Body of pancreas (tissue), 4 donors: Measurements from ENCODE around the gene IER2. TPM values are rescaled to one million over a fixed set of nuclear protein-coding genes. Genes with fewer than 3 reads are reported as not detected.
A peak's percentile ranks its signal among the peaks of the same experiment; 100 is the strongest.

ENCODE experiments used
- ATAC-seq: fragments of 150-250 bp; one replicate; pipeline ENCODE4 v1.9.1; 2016
- DNase-seq, 4 donors: peaks; one replicate each; pipeline ENCODE4 v3.0.0-alpha.2; 2019
- H3K27ac ChIP-seq, 4 donors: fragments of 200-600 bp; sonication (generic); 1 replicate in 3 of 4; 2 replicates in 1 of 4; pipeline versions ENCODE4 v1.5.1 to v1.6.1; 2016 to 2019; ENCODE audit warnings: mild to moderate bottlenecking in 1 of 4, mixed read lengths in 1 of 4, moderate library complexity in 1 of 4
- H3K27me3 ChIP-seq, 2 donors: fragments of 200-600 bp; sonication (generic); one replicate each; pipeline ENCODE4 v1.6.0; 2016; ENCODE audit warnings: mild to moderate bottlenecking in 1 of 2
- H3K36me3 ChIP-seq, 2 donors: fragments of 200-600 bp; sonication (generic); replicated peaks in 1 of 2; 2 replicates each; pipeline ENCODE4 v1.5.1; 2016; ENCODE audit warnings: low read depth in 2 of 2; ENCODE audit not compliant: insufficient read depth in 1 of 2
- H3K4me1 ChIP-seq: fragments of 200-600 bp; sonication (generic); one replicate; pipeline ENCODE4 v1.6.0; 2016
- H3K4me3 ChIP-seq, 2 donors: fragments of 200-600 bp; sonication (generic); 1 replicate in 1 of 2; 2 replicates in 1 of 2; pipeline ENCODE4 v1.5.1; 2016 to 2019
- H3K9me3 ChIP-seq, 3 donors: fragments of 200-600 bp; sonication (generic); 1 replicate in 2 of 3; 2 replicates in 1 of 3; pipeline ENCODE4 v1.5.1; 2016
- CTCF ChIP-seq, 7 experiments: fragments of 450-650 bp in 4 of 7; fragments of 200-600 bp in 3 of 7; sonication (generic) in 3 of 7; IDR thresholded peaks; one replicate each; pipeline ENCODE4 v1.5.1; 2016 to 2019; ENCODE audit warnings: antibody characterized with exemption in 7 of 7
- POLR2A ChIP-seq, 3 donors: fragments of 450-650 bp; IDR thresholded peaks; one replicate each; pipeline ENCODE4 v1.6.1; 2016; ENCODE audit warnings: antibody characterized with exemption in 3 of 3, mild to moderate bottlenecking in 2 of 3
- WGBS, 2 donors: methylation state at CpG; one replicate each; pipeline ENCODE4 v1.1.5; 2017; 5-methylcytosine and 5-hydroxymethylcytosine counted together
- intact Hi-C: fragments of 100-400 bp; cut with DNase I; formaldehyde crosslinking; loops from one replicate; pipeline ENCODE4 v1.15.1; 2023
- total RNA-seq, 2 donors: library from RNA; depleted of rRNA; stranded (reverse); fragments of >200 nt; gene quantifications; one replicate each; pipeline ENCODE4 v1.1.0, GENCODE V29; 2016

Gene IER2
- total RNA-seq, 2 donors from 2014 or later = 162 to 857 TPM

GRCh38 chr19:13102666-13103580 is 47.3 kb upstream of the IER2 start, which contains the start of gene LYL1:
Gene LYL1 (minus strand): TSS chr19:13102858. CDS start chr19:13101171, 1,687 bp downstream.
- Histone ChIP-seq H3K27ac (peak within 1 kb of the TSS in 2 of 4 donors; percentile 62 to 77), H3K4me3 (no peak within 1 kb of the TSS), H3K4me1 (peaks cover 24% of the 10 kb centered on the region), H3K9me3 (no peaks in the 10 kb centered on the region), H3K36me3 (no peaks in the 10 kb centered on the region), H3K27me3 (peaks cover 0 to 6% of the 10 kb centered on the region in 2 donors)
- ATAC-seq (peak; percentile 56), DNase-seq (peak in 3 of 4 donors; percentile 55 to 66 (median 56))
- TF ChIP-seq POLR2A (IDR thresholded peaks at IDR 0.05) (peak; percentile 1 to 44 (median 14)), CTCF (IDR thresholded peaks at IDR 0.05) (peak in 1 of 7 experiments; percentile 6)
- 6 to 18% methylated on average over 9 to 35 of the region's 47 CpGs for WGBS, 2 donors
- intact Hi-C loops = no loop called here

GRCh38 chr19:13103581-13104359 is 46.4 kb upstream of the IER2 start:
- Histone ChIP-seq H3K27me3 (peaks cover 0 to 4% of the 10 kb centered on the region in 2 donors), H3K4me3 (no peak overlapping the region), H3K36me3 (no peaks in the 10 kb centered on the region), H3K9me3 (no peaks in the 10 kb centered on the region), H3K27ac (peak overlapping the region in 2 of 4 donors; percentile 62 to 77), H3K4me1 (peaks cover 17% of the 10 kb centered on the region)
- WGBS, 2 donors = 75 to 89% methylated on average over 10 to 11 of the region's 13 CpGs
- TF ChIP-seq CTCF (IDR thresholded peaks at IDR 0.05) = no peak
- TF ChIP-seq POLR2A (IDR thresholded peaks at IDR 0.05) = peak in 1 of 3 donors; percentile 2
- DNase-seq = no peak
- no peak for ATAC-seq
- intact Hi-C loops = no loop called here

- Histone ChIP-seq H3K4me3 (no peak overlapping the region), H3K36me3 (no peaks in the 10 kb centered on the region), H3K27ac (peak overlapping the region in 2 of 4 donors; percentile 36 to 77), H3K27me3 (no peaks in the 10 kb centered on the region), H3K4me1 (peaks cover 12% of the 10 kb centered on the region), H3K9me3 (no peaks in the 10 kb centered on the region)
- intact Hi-C loops = no loop called here
- peak; percentile 11 for ATAC-seq
- peak in 2 of 4 donors; percentile 44 to 61 for DNase-seq
- WGBS, 2 donors = 32 to 65% methylated on average over 12 to 32 of the region's 33 CpGs
- no peak for TF ChIP-seq POLR2A (IDR thresholded peaks at IDR 0.05)
- TF ChIP-seq CTCF (IDR thresholded peaks at IDR 0.05) = peak in 6 of 7 experiments; percentile 25 to 55 (median 43)
These were observed 45.8 kb upstream of the IER2 start for GRCh38 chr19:13104360-13104847.

- no peaks in the 10 kb centered on the region for H3K9me3 ChIP-seq
- H3K4me3 ChIP-seq = no peak overlapping the region
- DNase-seq (no peak), ATAC-seq (no peak)
- no peaks in the 10 kb centered on the region for H3K36me3 ChIP-seq
- 65 to 93% methylated on average over 13 to 29 of the region's 29 CpGs for WGBS, 2 donors
- H3K4me1 ChIP-seq = peaks cover 12% of the 10 kb centered on the region
- peak overlapping the region in 2 of 4 donors; percentile 36 to 77 for H3K27ac ChIP-seq
- TF ChIP-seq POLR2A (IDR thresholded peaks at IDR 0.05) = no peak
- no peak for TF ChIP-seq CTCF (IDR thresholded peaks at IDR 0.05)
- intact Hi-C loops = no loop called here
- no peaks in the 10 kb centered on the region for H3K27me3 ChIP-seq
These were observed 45.1 kb upstream of the IER2 start for GRCh38 chr19:13104848-13105711.
